NCI-H128 (cell line): Measurements from ENCODE around the gene SMG7.

Experiments used
- DNase-seq: peaks from one replicate; lab custom pipeline; 2025; ENCODE audit not compliant: unreplicated experiment; lab: John Stamatoyannopoulos, UW

Gene SMG7

DNA sequence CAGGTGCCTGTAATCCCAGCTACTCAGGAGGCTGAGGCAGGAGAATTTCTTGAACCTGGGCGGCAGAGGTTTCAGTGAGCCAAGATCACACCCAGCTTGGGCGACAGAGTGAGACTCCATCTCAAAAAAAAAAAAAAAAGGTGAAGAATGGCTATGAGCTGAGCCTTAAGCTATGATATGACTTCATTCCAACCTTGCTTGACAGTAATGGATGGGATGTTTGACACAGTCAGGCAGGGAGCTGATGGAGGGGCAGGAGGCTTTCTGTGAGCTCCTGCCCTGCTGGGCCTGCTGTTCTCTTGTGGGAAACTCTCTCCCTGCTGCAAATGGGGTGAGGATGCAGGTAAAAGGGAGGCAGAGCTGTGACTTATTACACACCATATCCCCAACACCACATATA, 90.4 kb downstream of the SMG7 start:
- DNase-seq, result no peak

DNA sequence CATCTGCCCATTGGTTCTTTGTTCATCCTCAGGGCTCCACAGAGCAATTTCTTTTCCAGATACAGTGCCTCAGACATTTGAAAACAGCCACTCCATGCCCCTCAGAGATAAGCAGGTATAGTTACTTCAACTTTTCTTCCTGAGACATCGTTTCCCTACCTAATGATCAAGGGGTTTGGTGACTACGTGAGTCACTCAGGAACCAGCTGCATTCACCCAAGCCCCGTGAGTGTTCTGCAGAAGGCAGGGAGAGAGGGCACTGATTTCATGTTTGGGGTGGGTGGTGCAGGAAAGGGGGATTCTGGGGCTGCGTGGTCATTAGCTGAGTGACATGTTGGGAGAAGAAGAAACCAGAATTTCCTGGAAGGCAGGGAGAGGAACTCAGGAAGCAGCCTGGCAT, 93.0 kb downstream of the SMG7 start:
- no peak for DNase-seq

DNA sequence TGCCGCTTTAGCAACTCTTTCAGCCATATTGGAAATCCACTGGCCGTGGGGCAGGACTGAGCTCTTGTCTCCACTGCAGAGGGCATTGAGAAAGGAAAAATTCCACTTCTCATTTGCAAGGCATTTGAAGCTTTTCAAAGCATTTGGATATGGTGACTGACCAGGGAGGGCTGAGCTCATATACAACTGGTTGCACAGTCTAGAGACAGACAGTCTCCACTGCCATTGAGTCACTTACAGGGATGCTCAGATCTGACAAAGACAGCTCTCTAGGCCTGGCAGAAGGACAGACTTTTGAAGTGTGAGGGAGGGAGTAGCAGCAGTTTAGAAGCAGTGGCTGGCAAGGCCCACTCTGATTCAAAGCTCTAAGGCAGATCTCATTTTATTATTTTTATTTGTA, 93.7 kb downstream of the SMG7 start:
- no peak for DNase-seq

DNA sequence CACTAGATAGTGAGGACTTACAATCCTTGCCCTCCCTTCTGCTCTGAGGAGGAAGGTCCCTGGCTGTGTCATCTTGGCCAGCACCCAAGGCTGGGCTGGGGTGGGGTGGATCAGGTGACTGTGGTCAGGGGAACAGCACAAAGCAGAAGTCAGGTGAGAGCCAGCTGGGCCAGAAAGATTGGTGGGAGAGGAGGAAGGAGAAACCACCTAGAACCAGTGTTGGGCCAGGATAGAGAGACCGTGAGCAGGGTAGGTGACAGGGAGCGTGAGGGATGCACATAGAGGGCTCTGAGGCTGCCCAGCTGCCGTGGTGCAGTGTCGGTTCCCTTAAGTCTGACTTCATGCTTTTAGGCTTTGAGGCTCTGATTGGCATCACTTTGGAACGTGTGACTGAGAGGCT, 95.3 kb downstream of the SMG7 start:
- no peak for DNase-seq

GRCh38 chr1:183568176-183569021, 96.1 kb downstream of the SMG7 start:
- DNase-seq, result no peak

DNA sequence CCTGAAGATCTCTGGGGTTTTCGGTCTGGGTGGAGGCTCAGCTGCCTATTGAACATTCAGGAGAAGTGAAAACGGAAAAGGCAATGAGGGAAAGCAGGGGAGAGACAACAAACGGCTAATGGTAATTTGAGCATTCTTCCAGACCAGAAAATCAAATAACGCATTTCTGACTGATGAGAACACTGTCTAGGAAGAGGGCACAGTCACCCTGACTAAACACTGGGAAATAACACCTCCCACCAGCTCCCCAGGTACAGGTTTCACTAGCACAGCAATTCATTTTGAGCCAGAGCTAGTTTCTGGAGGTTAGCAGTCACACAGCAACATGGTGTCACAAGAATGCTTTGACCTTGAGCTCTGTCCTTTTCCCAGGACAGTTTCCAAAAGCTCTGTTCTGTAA, 96.8 kb downstream of the SMG7 start:
- no peak for DNase-seq

DNA sequence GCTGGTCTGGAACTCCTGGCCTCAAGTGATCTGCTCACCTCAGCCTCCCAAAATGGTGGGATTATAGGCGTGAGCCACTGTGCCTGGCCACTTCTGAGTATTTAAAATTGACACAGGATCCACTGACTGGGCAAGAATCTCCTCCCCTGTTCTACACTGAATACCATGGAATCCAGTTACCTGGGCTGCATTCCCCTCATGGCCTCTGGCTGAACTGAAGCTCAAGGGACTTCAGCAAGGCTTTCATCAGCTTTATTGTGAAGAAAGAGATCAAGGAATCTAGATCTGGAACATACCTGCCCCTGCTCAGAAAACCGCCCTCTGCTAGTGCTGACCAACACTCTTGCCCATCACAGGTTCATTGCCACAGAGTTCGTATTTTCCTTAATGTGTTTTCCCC, 97.5 kb downstream of the SMG7 start:
- DNase-seq, result no peak

DNA sequence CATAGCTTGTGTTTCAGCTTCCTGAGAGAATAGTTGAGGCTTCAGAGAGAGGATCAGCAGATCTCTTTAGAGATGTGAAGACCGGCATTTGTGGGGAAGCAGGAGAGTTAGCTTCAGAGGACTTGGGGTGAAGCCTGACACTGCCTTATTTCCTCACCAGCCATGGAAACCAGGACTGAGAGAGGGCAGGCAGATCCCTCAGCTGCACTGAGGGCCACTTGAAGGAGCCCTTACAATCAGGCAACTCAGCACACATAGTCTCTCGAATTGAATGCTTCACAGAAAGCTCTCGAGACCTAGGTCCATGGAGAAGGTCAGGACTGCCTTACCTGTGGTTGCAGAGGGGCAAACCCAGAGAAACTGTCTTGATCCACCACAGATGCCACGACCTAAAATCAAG, 98.2 kb downstream of the SMG7 start:
- DNase-seq, result no peak

- DNase-seq, result no peak
Measured at GRCh38 chr1:183571678-183572268, 99.5 kb downstream of the SMG7 start.

DNA sequence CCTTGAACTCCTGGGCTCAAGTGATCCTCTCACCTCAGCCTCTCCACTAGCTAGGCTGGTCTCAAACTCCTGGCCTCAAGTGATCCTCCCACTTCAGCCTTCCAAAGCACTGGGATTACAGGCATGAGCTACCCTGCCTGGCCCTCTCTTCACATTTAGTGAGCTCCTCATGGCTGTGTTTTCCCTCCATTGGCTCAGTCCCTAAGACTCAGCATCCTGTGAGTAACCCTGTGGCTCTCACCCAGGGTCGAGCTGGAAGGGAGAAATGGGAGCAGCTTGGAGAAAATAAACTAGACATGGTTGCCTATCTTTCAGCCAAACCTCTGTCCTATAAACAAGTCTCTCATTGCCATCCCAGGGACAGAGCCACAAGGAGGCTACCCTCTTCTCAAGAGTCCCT, 100.4 kb downstream of the SMG7 start:
- DNase-seq, result no peak

- DNase-seq, result no peak
Measured at GRCh38 chr1:183575606-183576005, 103.3 kb downstream of the SMG7 start.

DNA sequence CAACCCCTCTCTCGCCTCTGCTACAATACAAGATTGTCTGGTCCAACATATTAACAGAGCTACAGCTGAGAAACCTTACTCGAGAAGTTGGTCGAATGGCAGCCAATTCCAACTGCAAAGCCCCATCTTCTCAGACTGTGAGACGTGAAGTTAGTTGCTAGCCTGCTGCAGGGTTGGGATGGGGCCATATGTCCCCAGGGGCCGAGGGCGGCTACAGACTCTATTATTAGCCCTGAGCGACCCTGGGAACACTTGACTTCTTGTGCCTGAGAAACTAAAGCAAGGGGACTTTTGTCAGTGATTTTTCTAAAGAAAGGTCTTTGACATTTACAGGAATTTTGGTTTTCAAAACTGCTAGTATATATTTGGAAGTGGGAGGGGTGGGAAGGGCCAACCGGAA, 104.2 kb downstream of the SMG7 start:
- DNase-seq, result no peak

- no peak for DNase-seq
Measured at GRCh38 chr1:183577897-183578465, 105.7 kb downstream of the SMG7 start.

DNA sequence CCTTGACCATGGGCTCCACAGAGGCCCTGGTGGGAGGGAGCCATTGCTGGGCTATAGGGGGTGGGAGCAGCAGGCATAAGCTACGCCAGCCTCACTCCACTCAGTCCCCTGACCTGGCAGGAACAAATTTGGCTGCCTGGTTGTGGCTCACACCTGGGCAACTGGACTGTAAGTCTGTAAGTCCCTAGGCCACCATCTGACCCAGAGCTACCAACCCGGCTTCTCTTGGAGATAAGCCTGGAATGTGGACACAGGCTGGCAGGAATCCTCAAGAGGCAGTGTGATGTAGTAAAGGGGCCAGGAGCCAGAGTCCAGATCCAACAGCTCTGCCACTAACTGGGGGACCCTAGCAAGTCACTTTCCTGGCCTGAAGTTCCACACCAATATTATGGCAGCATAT, 106.6 kb downstream of the SMG7 start:
- no peak for DNase-seq

- DNase-seq, result peak; percentile 68
Measured at GRCh38 chr1:183580281-183580682, 108.0 kb downstream of the SMG7 start.

GRCh38 chr1:183582021-183582713, 109.9 kb downstream of the SMG7 start:
- no peak for DNase-seq

GRCh38 chr1:183583466-183583865, 111.2 kb downstream of the SMG7 start:
- DNase-seq, result no peak

- DNase-seq, result no peak
Measured at GRCh38 chr1:183584147-183584546, 111.8 kb downstream of the SMG7 start.

- no peak for DNase-seq
Measured at GRCh38 chr1:183585038-183585437, 112.7 kb downstream of the SMG7 start.

GRCh38 chr1:183586455-183586854, 114.2 kb downstream of the SMG7 start:
- no peak for DNase-seq

GRCh38 chr1:183586926-183587325, 114.6 kb downstream of the SMG7 start:
- no peak for DNase-seq

- DNase-seq, result no peak
Measured at GRCh38 chr1:183588827-183589226, 116.5 kb downstream of the SMG7 start.
